ENCODE measurements around the gene ANAPC2.

Gene ANAPC2

DNA sequence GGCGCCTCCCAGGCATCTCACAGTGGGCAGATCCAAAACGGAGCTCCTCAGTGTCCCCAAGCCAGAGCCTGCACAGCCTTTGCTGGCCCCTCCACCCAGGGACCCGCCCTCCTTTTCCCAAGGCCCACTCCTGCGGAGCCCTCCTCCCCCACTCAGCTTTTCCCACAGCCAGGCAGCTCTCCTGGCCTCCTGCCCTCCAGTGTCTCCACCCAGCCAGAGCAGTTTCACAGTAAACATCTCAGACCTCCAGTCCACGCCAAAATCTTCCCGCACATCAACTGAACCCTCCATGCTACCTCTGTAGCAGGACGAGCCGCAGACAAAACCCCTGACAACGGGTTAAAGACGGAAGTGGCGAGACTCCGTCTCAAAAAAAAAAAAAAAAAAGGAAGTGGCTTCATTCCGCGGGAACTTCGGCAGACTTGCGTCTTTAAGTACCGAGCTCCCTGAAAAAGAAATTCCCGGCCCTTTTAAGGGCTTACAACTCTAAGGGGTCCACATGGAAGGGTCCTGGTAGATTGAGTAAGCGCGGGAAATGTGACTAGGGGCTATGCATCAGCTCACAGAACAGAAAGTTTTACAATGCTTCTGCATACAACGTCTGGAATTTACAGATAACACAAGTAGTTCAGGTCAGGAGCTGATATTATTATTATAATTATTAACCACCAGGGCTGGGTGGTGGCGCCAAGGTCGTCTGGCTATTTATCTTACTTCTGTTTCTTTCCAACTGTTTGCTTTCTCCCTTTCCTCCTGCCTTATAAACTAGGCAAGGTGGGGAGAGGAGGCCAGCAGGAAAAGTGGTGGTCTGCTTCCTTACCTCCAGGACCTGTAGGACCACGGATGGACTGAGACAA, 60.8 kb downstream of the ANAPC2 start:
- Histone ChIP-seq H3K9me3 (ENCODE audit: severe bottlenecking) (no peaks in the 10 kb centered on the region), H3K27ac (no peak overlapping the region), H3K4me3 (ENCODE audit: low read depth, low read length) (no peak overlapping the region), H3K27me3 (ENCODE audit: insufficient read depth, low read depth, severe bottlenecking) (no peaks in the 10 kb centered on the region), H3K36me3 (no peaks in the 10 kb centered on the region; the same call in 1 of the 2 replicates)
- no peak for DNase-seq
- TF ChIP-seq, protein P1, sequence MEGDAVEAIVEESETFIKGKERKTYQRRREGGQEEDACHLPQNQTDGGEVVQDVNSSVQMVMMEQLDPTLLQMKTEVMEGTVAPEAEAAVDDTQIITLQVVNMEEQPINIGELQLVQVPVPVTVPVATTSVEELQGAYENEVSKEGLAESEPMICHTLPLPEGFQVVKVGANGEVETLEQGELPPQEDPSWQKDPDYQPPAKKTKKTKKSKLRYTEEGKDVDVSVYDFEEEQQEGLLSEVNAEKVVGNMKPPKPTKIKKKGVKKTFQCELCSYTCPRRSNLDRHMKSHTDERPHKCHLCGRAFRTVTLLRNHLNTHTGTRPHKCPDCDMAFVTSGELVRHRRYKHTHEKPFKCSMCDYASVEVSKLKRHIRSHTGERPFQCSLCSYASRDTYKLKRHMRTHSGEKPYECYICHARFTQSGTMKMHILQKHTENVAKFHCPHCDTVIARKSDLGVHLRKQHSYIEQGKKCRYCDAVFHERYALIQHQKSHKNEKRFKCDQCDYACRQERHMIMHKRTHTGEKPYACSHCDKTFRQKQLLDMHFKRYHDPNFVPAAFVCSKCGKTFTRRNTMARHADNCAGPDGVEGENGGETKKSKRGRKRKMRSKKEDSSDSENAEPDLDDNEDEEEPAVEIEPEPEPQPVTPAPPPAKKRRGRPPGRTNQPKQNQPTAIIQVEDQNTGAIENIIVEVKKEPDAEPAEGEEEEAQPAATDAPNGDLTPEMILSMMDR (IDR thresholded peaks at IDR 0.05; ENCODE audit: low read depth, low read length) = no peak

DNA sequence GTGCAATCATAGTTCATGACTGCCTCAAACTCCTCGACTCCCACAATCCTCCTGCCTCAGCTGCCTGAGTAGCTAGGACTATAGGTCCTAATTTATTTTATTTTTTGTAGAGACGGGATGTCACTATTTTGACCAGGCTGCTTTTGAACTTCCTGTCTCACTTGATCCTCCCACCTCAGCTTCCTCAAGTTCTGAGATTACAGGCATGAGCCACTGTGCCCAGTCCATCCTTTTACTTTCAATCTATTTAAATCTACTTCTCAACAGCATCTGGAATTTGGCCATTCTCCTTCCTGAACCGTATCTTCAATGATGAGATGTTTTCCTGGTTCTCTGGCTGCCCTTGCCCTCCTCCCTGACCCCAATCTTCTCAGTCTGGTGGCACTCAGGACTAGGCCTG, 61.6 kb downstream of the ANAPC2 start:
- H3K4me3 ChIP-seq (ENCODE audit: low read depth, low read length) = no peak overlapping the region
- no peaks in the 10 kb centered on the region; the same call in 1 of the 2 replicates for H3K36me3 ChIP-seq
- no peaks in the 10 kb centered on the region for H3K9me3 ChIP-seq (ENCODE audit: severe bottlenecking)
- TF ChIP-seq, protein P1 (IDR thresholded peaks at IDR 0.05; ENCODE audit: low read depth, low read length) = no peak
- DNase-seq = no peak
- H3K27ac ChIP-seq = no peak overlapping the region
- no peaks in the 10 kb centered on the region for H3K27me3 ChIP-seq (ENCODE audit: insufficient read depth, low read depth, severe bottlenecking)
